HUDEP-2 (cell line): ENCODE results near the gene FREM2.
A peak's percentile ranks its signal among the peaks of the same experiment; 100 is the strongest.

Experiments used
- DNase-seq, 76 experiments: peaks; one replicate each; lab custom pipeline; 2025; ENCODE audit not compliant: unreplicated experiment in 76 of 76; lab: John Stamatoyannopoulos, UW

FREM2 gene

GRCh38 chr13:38819053-38819452 lies 132.2 kb downstream of the FREM2 start:
- DNase-seq: no peak

- no peak for DNase-seq
Observed at GRCh38 chr13:38819596-38819995, 132.7 kb downstream of the FREM2 start.

- no peak for DNase-seq
Observed at GRCh38 chr13:38821770-38822551, 135.1 kb downstream of the FREM2 start.

GRCh38 chr13:38824342-38824741 lies 137.5 kb downstream of the FREM2 start:
- DNase-seq: no peak

- DNase-seq: peak in 1 of 76 experiments; percentile 0
Observed at GRCh38 chr13:38826182-38826813, 139.4 kb downstream of the FREM2 start.

GRCh38 chr13:38830442-38831045 lies 143.7 kb downstream of the FREM2 start:
- DNase-seq: no peak

GRCh38 chr13:38844581-38844980 lies 157.7 kb downstream of the FREM2 start:
- DNase-seq: no peak

- DNase-seq: no peak
Observed at GRCh38 chr13:38848360-38848759, 161.5 kb downstream of the FREM2 start.

GRCh38 chr13:38849315-38849714 lies 162.4 kb downstream of the FREM2 start:
- no peak for DNase-seq

GRCh38 chr13:38850868-38851626 lies 164.2 kb downstream of the FREM2 start:
- DNase-seq: no peak

GRCh38 chr13:38854226-38854625 lies 167.3 kb downstream of the FREM2 start:
- no peak for DNase-seq

GRCh38 chr13:38856065-38856464 lies 169.2 kb downstream of the FREM2 start:
- no peak for DNase-seq

- no peak for DNase-seq
Observed at GRCh38 chr13:38862443-38862842, 175.6 kb downstream of the FREM2 start.

- no peak for DNase-seq
Observed at GRCh38 chr13:38863536-38863935, 176.7 kb downstream of the FREM2 start.

GRCh38 chr13:38866649-38867048 lies 179.8 kb downstream of the FREM2 start:
- peak in 1 of 76 experiments; percentile 1 for DNase-seq

- no peak for DNase-seq
Observed at GRCh38 chr13:38868399-38868798, 181.5 kb downstream of the FREM2 start.

- no peak for DNase-seq
Observed at GRCh38 chr13:38868870-38869269, 182.0 kb downstream of the FREM2 start.

- DNase-seq: no peak
Observed at GRCh38 chr13:38871275-38871674, 184.4 kb downstream of the FREM2 start.

- DNase-seq: peak in 46 of 76 experiments; percentile 0 to 50 (median 18)
Observed at GRCh38 chr13:38872693-38873092, 185.8 kb downstream of the FREM2 start.

- no peak for DNase-seq
Observed at GRCh38 chr13:38875186-38875875, 188.5 kb downstream of the FREM2 start.
